C4-2B (cell line): ENCODE data around the gene LFNG.

ENCODE experiments used
- H3K27ac ChIP-seq: fragments of 450-650 bp; 2 replicates; pipeline ENCODE4 v1.5.1; 2017
- ZFX ChIP-seq: fragments of 450-650 bp; IDR thresholded peaks from 2 replicates; pipeline ENCODE4 v1.6.1; 2017
- TF ChIP-seq, protein P1 (sequence below): fragments of 450-650 bp; conservative IDR thresholded peaks from 2 replicates; pipeline ENCODE4 v1.5.1; 2017; ENCODE audit warnings: mild to moderate bottlenecking

Gene LFNG

GRCh38 chr7:2519119-2519930, at the start of gene LFNG:
LFNG (plus strand) TSS chr7:2519774; CDS start chr7:2519862, 88 bp downstream.
- TF ChIP-seq ZFX = no peak
- TF ChIP-seq, protein P1, sequence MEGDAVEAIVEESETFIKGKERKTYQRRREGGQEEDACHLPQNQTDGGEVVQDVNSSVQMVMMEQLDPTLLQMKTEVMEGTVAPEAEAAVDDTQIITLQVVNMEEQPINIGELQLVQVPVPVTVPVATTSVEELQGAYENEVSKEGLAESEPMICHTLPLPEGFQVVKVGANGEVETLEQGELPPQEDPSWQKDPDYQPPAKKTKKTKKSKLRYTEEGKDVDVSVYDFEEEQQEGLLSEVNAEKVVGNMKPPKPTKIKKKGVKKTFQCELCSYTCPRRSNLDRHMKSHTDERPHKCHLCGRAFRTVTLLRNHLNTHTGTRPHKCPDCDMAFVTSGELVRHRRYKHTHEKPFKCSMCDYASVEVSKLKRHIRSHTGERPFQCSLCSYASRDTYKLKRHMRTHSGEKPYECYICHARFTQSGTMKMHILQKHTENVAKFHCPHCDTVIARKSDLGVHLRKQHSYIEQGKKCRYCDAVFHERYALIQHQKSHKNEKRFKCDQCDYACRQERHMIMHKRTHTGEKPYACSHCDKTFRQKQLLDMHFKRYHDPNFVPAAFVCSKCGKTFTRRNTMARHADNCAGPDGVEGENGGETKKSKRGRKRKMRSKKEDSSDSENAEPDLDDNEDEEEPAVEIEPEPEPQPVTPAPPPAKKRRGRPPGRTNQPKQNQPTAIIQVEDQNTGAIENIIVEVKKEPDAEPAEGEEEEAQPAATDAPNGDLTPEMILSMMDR = no peak
- peak within 1 kb of the TSS; percentile 79 for H3K27ac ChIP-seq

GRCh38 chr7:2470204-2471021, 49.2 kb upstream of the LFNG start:
- no peak overlapping the region for H3K27ac ChIP-seq
- TF ChIP-seq ZFX = no peak
- TF ChIP-seq, protein P1 = no peak

DNA sequence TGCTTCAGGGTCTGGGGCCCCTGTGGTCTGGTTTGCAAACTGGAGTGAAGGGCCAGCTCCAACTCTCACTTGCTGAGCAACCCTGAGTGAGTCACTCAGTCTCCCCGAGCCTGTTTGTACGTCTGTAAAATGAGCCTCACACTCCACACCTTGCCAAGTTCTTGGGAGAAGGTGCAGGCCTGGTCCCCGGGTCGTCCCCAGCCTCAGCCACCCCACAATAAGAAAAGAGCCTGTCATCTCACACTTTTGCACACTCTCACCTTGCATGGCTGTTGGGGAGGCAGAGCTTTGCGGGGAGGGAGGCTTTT, 48.6 kb upstream of the LFNG start:
- no peak for TF ChIP-seq ZFX
- TF ChIP-seq, protein P1 = no peak
- H3K27ac ChIP-seq = no peak overlapping the region

- H3K27ac ChIP-seq = no peak overlapping the region
- TF ChIP-seq, protein P1 = no peak
- no peak for TF ChIP-seq ZFX
Observed at GRCh38 chr7:2471396-2471795, 48.2 kb upstream of the LFNG start.

DNA sequence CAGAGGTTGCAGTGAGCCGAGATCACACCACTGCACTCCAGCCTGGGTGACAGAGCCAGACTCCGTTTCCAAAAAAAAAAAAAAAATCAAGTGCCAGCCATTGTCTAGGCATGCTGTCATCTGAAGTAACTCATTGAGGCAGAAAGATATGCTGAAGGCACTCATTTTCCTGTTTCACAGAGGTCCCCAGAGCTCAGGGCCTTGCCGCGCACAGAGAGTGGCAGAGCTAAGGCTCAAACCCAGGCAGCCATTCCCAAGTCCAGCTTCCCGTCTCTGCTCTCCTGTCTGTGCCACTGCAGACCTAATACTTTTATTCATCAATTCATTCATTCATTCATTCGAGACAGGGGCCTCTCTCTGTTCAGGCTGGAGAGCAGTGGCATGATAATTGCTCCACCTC, 46.8 kb upstream of the LFNG start:
- TF ChIP-seq, protein P1 = no peak; the same call in 1 of the 2 replicates
- no peak for TF ChIP-seq ZFX
- no peak overlapping the region for H3K27ac ChIP-seq

DNA sequence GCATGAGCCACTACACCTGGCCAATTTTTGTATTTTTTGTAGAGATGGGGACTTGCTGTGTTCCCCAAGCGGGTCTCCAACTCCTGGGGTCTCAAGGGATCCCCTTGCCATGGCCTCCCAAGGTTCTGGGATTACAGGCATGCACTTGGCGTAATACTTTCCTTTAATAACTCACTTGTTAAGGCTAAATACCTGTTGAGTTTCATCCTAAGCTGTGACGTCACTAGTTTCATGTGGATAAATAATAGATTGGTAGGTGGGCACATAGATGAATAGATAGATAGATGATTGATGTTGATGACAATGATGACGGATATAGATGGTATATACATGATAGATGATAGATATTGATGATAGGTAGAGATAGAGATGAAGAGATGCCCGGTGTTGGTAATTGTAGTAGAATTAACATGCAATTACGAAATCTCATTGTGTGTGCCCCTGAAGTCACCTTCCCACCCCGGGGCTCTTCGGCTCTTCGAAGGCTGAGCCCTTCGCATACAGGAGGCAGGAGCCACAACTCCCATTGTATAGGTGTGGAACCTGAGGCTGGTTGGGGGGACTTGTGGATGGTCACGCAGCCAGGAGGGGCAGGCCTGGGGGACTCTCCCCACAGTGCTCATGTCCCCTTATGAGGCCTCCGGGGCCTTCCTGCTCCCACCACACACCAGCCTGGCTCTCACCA, 45.9 kb upstream of the LFNG start:
- TF ChIP-seq ZFX = no peak
- TF ChIP-seq, protein P1 = no peak

More for the DNA sequence above, 45.9 kb upstream of the LFNG start:
- H3K27ac ChIP-seq = no peak overlapping the region
